Measurements from ENCODE around the gene ZFHX3.
"Not testable (repeated sequence)": the region's sequence is repeated elsewhere in the genome, so short reads cannot be mapped to it uniquely, and the experiment has no call there.

The ZFHX3 gene

DNA sequence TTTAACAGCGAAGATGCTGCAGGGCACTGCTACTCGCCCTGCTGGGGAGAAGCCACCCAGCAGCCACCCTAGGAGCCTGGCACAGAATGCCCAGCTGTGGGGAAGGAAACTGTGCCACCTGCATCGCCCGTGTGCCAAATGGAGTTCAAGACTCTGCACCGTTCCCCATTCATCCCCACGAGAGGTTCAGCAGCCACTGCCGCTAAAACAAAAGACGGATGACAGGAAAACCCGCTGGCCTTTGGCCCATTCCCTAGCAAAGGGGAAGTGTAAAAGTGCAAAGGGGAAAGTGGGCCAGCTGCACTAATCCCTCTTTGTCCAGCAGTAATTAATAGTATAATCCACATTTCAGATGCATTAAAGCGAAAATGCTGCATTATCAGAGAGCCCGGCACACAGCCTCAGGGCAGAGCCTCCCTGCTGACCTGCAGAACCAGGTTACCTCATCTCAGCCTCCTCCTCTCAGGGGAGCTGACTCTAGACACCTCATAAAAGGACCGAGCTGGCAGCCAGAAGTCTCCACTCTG lies 37.7 kb downstream of the ZFHX3 start:
- H3K4me3 ChIP-seq (ENCODE audit: low read depth in 1 of 2, low read length in 1 of 2): no peak overlapping the region
- H3K4me1 ChIP-seq (ENCODE audit: control insufficient read depth in 1 of 2, insufficient read depth in 1 of 2, low read depth in 1 of 2, low read length in 1 of 2): no peaks in the 10 kb centered on the region
- TF ChIP-seq, protein P1, sequence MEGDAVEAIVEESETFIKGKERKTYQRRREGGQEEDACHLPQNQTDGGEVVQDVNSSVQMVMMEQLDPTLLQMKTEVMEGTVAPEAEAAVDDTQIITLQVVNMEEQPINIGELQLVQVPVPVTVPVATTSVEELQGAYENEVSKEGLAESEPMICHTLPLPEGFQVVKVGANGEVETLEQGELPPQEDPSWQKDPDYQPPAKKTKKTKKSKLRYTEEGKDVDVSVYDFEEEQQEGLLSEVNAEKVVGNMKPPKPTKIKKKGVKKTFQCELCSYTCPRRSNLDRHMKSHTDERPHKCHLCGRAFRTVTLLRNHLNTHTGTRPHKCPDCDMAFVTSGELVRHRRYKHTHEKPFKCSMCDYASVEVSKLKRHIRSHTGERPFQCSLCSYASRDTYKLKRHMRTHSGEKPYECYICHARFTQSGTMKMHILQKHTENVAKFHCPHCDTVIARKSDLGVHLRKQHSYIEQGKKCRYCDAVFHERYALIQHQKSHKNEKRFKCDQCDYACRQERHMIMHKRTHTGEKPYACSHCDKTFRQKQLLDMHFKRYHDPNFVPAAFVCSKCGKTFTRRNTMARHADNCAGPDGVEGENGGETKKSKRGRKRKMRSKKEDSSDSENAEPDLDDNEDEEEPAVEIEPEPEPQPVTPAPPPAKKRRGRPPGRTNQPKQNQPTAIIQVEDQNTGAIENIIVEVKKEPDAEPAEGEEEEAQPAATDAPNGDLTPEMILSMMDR (IDR thresholded peaks at IDR 0.05): no peak
- H3K27ac ChIP-seq: no peak overlapping the region
- no peaks in the 10 kb centered on the region for H3K36me3 ChIP-seq
- H3K9me3 ChIP-seq: no peaks in the 10 kb centered on the region
- H3K27me3 ChIP-seq: peaks cover 10% of the 10 kb centered on the region

DNA sequence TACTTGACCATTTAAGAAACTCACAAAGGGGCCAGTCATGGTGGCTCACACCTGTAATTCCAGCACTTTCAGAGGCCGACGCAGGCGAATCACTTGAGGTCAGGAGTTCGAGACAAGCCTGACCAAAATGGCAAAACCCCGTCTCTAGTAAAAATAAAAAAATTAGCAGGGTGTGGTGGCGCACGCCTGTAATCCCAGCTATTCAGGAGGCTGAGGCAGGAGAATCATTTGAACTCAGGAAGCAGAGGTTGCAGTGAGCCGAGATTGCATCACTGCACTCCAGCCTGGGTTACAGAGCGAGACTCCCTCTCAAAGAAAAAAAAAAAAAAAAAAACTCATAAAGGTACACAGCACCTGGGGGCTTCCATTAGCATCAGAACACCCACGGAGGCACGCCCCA lies 38.2 kb downstream of the ZFHX3 start:
- H3K27ac ChIP-seq; H3K9me3 ChIP-seq; H3K4me3 ChIP-seq (ENCODE audit: low read depth in 1 of 2, low read length in 1 of 2); H3K4me1 ChIP-seq (ENCODE audit: control insufficient read depth in 1 of 2, insufficient read depth in 1 of 2, low read depth in 1 of 2, low read length in 1 of 2); H3K36me3 ChIP-seq; H3K27me3 ChIP-seq: not testable (repeated sequence)

DNA sequence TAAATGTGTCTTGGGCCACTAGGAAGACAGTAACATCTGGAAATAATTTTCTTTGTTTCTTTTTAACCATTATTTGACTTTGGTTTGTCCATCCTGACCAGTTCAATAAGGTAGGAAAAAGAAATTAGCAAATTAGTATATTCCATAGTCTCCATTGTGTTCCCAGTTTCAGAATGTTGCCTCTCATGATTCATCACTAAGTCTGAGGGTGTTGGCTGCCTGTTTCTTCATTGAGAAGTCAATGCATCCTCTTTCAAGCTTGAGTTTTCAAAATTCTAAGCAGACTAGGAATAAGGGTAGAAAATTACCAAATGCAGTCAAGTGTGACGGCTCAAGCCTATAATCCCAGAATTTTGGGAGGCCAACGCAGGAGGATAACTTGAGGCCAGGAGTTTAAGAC lies 41.9 kb downstream of the ZFHX3 start:
- Histone ChIP-seq H3K27ac (no peak overlapping the region), H3K4me1 (ENCODE audit: control insufficient read depth in 1 of 2, insufficient read depth in 1 of 2, low read depth in 1 of 2, low read length in 1 of 2) (no peaks in the 10 kb centered on the region), H3K27me3 (peaks cover 13% of the 10 kb centered on the region), H3K4me3 (ENCODE audit: low read depth in 1 of 2, low read length in 1 of 2) (no peak overlapping the region), H3K9me3 (no peaks in the 10 kb centered on the region), H3K36me3 (no peaks in the 10 kb centered on the region)
- TF ChIP-seq, protein P1 (IDR thresholded peaks at IDR 0.05): no peak

DNA sequence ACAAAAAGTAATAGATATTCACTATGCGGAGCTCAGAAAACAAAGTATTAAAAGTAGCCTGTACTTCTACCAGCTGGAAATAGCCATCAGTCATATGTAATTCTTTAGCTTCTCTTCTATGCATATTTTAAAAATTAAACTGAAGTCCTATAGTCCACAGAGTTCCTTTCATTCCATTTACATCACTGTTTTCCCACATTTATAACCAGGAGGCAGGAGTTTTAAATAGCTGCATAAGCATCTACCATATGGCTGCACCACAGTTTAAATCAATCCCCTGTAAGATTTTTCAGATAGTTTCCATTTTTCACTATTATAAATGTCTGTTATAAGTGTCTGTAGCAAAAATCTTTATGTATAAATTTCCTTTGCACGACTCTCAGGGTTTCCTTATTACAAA lies 45.1 kb downstream of the ZFHX3 start:
- H3K4me3 ChIP-seq (ENCODE audit: low read depth in 1 of 2, low read length in 1 of 2): no peak overlapping the region
- H3K27me3 ChIP-seq: peaks cover 7% of the 10 kb centered on the region
- no peaks in the 10 kb centered on the region for H3K4me1 ChIP-seq (ENCODE audit: control insufficient read depth in 1 of 2, insufficient read depth in 1 of 2, low read depth in 1 of 2, low read length in 1 of 2)
- no peaks in the 10 kb centered on the region for H3K36me3 ChIP-seq
- TF ChIP-seq, protein P1 (IDR thresholded peaks at IDR 0.05): no peak
- no peaks in the 10 kb centered on the region for H3K9me3 ChIP-seq
- H3K27ac ChIP-seq: no peak overlapping the region

DNA sequence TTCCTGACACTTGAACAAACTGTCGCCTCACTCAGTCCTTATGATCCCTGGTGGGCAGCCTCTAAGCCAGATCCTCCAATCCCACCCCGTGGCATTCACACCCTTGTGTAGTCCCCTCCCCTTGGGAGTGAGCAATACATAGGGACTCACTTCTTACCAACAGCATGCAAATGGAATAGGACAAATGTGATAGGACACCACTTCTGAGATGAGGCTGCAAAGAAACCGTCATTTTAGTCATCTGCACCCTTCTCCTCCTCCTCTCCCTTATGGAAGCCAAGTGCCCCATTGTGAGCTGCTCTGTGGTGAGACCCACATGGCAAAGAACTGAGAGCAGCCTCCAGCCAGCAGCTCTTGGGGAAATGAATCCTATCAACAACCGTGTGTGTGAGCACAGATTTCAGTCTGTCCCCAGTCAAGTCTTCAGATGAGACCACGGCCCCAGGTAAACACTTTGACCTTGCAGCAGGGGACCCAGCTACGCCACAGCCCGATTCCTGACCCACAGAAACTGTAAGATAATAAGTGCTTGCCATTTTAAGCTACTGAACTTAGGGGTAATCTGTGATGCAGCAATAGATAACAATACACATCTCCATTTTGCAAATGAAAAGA lies 46.9 kb downstream of the ZFHX3 start:
- H3K27ac ChIP-seq: no peak overlapping the region
- H3K4me3 ChIP-seq (ENCODE audit: low read depth in 1 of 2, low read length in 1 of 2): no peak overlapping the region
- H3K4me1 ChIP-seq (ENCODE audit: control insufficient read depth in 1 of 2, insufficient read depth in 1 of 2, low read depth in 1 of 2, low read length in 1 of 2): peaks cover 16% of the 10 kb centered on the region in 2 experiments
- TF ChIP-seq, protein P1 (IDR thresholded peaks at IDR 0.05): no peak
- H3K9me3 ChIP-seq: no peaks in the 10 kb centered on the region
- no peaks in the 10 kb centered on the region for H3K36me3 ChIP-seq
- H3K27me3 ChIP-seq: peaks cover 7% of the 10 kb centered on the region

DNA sequence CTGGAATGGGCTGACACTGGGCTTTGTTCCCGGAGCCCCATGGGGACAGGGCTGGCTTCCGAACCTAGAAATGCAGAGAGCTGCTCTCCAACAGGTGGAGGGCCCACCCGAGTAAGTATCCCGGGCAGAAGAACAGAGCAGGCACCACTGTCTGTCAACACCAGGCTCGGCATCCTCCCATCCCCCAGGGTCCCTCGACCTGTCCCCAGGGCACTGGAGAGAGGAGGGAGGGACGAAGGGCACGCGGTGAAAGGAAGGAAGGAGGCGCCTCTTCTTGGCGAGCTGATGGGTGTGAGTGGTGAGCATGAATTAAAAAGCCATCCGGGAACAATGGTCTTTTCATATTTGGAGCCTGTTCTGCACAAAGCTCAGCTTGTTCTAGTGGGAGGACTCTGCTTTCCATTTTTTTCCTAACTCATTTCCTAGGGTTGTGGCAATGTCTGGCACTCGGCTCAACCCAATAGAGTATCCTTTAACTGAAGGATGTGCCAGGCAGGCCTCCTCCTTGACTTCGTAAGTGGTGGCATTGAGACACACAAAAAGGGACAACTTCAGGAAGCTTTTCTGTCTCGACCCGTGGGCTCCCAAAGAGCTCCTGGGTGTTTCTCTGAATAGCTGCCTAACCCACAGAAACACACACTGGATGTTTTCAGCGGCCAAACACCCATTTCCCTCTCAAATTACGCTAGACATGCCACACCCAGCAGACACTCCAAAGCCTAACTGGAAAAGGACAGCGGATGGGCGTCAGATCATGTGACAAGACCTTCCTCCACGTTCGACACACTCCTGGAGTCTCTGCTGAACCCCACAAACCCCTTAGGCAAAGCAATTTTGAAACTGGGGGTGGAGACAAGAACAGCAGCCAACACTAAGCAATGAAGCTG lies 47.7 kb downstream of the ZFHX3 start:
- Histone ChIP-seq H3K27me3 (peaks cover 7% of the 10 kb centered on the region), H3K4me1 (ENCODE audit: control insufficient read depth in 1 of 2, insufficient read depth in 1 of 2, low read depth in 1 of 2, low read length in 1 of 2) (peaks cover 20 to 24% of the 10 kb centered on the region in 2 experiments), H3K27ac (no peak overlapping the region), H3K4me3 (ENCODE audit: low read depth in 1 of 2, low read length in 1 of 2) (no peak overlapping the region), H3K36me3 (no peaks in the 10 kb centered on the region), H3K9me3 (no peaks in the 10 kb centered on the region)
- TF ChIP-seq, protein P1 (IDR thresholded peaks at IDR 0.05): no peak
